Activated CD4-positive, CD25-positive, alpha-beta regulatory T cell treated with anti-CD3 and anti-CD28 coated beads, Interleukin-2, amount 50 U/mL, for 72 hours (primary cell): ENCODE measurements around the gene SLC16A10.
"Not testable (repeated sequence)": the region's sequence is repeated elsewhere in the genome, so short reads cannot be mapped to it uniquely, and the experiment has no call there.

ENCODE experiments used
- DNase-seq: peaks from one replicate; pipeline ENCODE4 v3.0.0; 2021

SLC16A10 gene

GRCh38 chr6:111221804-111222203 lies 134.5 kb downstream of the SLC16A10 start:
- DNase-seq = no peak

DNA sequence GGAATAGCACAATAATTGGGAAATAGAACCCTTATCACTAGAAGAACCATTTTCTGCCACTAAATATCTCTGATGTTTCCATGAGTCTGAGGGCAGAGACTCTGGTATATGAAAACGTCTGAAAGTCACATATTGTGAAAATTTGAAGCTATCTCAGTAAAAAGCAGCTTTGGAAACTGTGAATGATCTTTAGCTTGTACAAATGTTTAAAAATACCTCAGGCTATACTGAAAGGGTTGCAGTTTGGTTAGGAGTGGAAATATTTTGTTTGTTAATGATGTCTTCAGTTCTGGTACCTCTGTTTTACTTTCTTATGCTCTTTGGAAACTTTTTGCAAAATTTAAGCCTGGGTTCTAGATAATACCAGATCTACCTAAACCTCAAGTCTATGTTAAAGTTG lies 135.0 kb downstream of the SLC16A10 start:
- no peak for DNase-seq

GRCh38 chr6:111228094-111228493 lies 140.8 kb downstream of the SLC16A10 start:
- DNase-seq = no peak

GRCh38 chr6:111230351-111231089 lies 143.2 kb downstream of the SLC16A10 start:
- no peak for DNase-seq

DNA sequence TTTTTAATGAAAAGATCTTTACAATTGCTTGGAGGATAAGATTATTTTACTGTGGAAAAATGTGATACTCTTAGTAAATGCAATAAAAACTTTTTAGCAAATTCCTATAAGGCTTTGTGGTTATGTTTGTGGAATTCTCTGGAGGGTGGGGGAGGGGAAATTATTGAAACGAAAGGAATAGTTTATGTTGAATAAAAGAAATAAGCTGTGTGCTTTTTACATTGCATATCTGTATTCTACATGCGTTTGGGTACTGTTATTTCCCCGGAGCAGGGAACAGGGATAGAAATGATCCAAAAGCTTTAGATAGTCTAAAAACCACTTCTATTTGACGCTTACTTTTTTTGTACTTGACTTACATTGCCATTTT lies 143.8 kb downstream of the SLC16A10 start:
- no peak for DNase-seq

- DNase-seq = no peak
These were observed 150.5 kb downstream of the SLC16A10 start for GRCh38 chr6:111237852-111238251.

DNA sequence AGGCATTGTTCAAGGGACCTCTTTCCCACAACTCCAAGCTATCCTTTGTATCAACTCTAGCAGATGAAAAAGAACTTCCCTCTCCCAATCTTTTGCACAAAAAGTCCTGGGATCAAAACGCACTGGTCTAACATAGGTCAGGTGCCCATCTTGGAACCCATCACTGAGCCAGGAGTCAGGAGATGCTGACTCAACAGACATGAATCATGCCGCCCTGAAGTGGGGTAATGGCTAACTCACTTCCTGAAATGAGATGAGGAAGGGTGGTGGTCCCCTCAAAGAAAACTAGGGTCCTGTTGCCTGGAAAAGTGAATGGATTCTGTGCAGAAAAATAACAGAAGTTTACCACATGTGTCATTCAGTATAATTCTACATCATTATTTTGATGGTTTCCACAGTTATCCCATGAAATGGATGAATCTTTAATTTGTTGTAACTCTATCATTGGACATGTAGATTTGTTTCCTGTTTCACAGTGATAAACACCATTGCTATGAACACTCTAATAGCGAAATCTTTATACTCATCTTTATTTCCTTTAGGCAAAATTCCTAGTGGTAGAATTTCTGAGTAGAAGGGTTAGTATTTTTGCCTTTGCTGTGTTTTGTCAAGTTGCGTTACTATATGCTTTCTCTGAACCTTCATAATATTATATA lies 151.3 kb downstream of the SLC16A10 start:
- DNase-seq = no peak

- no peak for DNase-seq
These were observed 152.2 kb downstream of the SLC16A10 start for GRCh38 chr6:111239461-111239860.

DNA sequence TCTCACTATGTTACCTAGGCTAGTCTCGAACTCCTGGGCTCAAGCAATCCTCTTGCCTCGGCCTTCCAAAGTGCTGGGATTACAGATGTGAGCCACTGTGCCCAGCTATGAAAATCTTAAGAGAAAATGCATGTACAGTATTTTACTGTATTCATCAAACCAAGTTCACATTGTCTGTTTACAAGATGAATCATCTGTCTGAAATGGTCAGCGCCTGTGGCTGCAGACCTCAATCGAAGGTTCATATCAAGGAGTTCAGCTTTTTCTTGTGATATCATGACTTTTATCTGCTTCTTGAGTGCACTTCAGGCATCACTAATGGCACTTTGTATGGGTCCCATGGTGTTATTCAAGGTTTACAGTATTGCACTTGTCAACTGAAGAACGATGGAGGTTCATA lies 155.1 kb downstream of the SLC16A10 start:
- DNase-seq = no peak

DNA sequence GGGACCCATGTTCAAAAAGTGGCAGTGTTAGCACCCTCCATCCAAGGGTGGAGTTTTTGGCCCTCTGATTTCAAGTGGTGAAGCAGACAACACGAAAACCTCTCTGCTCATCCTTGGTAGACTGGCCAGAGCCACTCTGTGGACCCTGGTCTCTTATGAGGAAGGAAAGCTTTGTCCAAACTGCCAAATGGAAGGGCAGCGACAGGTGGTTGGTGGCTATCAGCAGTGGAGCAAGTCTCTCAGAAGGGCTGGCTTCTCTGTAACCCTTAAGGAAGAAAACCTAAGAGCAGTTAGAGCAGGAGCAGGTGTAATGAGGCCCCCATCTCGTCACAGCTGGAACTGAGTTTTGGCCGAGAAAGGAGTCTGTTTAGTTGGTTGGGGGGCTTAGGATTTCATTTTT lies 155.8 kb downstream of the SLC16A10 start:
- DNase-seq = no peak

DNA sequence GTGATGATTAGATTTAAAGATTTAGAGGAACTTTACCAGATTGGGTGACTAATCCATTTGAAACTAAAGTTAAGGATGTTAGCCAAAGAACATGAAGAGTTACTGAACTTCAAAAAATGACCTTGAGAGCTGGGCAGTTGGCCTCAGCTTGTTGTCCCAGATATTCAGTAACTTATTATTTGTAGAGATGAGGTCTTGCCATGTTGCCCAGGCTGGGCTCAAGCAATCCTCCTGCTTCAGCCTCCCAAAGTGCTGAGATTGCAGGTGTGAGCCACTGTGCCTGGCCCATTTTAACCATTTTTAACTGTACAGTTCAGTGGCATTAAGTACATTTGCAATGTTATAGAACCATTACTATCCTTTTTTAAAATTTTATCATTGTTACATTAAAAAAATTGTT lies 161.5 kb downstream of the SLC16A10 start:
- no peak for DNase-seq

GRCh38 chr6:111250791-111251354 lies 163.6 kb downstream of the SLC16A10 start:
- no peak for DNase-seq

DNA sequence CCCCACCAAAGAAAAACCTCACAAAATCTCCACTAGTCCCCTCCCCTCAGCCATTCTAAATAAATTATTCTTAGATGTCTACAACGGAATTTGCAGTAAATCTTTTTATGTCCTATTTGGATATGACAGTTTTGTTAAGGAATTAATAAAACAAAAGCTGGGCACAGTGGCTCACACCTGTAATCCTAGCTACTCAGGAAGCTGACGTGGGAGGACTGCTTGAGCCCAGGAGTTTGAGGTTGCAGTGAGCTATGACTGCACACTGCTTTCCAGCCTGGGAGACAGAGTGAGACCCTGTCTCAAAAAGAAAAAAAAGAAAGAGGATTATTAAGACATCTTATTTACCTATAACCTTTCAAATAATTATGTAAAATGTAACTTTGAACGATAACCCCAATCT lies 165.4 kb downstream of the SLC16A10 start:
- no peak for DNase-seq

GRCh38 chr6:111254004-111254778 lies 166.9 kb downstream of the SLC16A10 start:
- DNase-seq = no peak

DNA sequence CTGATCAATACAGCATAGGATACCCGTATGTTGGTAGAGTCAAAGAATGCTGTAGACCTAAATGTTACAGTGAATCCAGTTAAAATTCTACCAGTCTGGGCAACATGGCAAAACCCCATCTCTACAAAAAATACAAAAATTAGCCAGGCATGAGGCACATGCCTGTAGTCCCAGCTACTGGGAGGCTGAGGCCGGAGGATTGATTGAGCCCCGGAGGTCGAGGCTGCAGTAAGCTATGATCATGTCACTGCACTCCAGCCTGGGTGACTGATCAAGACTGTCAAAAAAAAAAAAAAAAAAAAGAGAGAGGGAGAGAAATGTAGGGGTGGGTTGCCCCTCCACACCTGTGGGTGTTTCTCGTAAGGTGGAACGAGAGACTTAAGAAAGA lies 167.5 kb downstream of the SLC16A10 start:
- DNase-seq = no peak

GRCh38 chr6:111255838-111256237 lies 168.5 kb downstream of the SLC16A10 start:
- not testable (repeated sequence) for DNase-seq

DNA sequence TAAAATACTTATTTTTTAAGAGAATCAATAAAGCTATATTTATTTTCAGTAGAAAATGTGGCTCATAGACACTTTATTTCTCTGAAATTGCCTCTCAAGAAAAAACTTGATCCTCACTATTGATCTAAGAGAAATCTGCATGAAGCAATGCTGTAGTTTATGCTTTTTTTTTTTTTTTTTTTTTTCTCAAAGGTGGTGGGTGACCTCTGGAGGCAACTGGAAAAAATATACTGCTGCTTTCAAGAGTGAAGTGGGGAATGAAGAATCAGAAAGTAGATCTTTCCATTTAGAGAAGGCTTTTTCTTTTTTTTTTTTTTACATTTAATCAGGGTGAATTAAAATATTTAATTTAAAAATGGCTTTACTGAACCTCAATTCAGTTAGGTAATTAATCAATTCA lies 169.3 kb downstream of the SLC16A10 start:
- no peak for DNase-seq

DNA sequence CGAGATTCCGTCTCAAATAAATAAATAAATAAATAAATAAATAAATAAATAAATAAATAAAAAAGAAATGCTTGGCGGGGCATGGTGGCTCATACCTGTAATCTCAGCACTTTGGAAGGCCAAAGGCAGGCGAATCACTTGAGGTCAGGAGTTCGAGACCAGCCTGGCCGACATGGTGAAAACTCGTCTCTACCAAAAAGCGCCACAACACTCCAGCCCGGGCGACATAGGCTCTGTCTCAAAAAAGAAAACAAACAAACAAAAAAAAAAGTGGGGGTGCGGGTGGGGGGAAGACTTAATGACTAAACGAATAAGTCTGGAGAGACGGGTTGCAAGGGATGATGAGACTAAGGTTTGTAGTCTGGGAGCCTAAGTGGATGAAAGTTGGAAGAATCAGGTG lies 170.7 kb downstream of the SLC16A10 start:
- no peak for DNase-seq

DNA sequence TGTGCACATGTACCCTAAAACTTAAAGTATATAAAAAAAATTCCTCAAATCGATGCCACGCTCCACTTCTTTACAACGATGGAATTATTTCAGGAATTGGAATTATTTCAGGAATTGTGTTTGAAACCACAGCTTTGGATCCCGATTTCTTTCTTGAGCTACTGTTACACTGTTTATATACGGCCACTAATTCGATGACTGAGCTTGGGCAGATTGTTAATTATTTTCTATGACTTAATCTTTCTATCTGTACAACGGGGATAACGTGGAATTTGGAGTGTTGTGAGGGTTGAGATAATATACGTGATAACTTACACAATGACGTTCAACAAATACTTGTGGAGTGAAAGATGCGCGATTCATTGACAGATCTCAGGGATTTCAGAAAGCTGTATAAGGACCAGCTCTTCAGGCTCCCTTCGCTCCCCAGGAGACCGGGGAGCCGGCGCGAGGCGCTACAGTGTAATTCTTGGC lies 171.3 kb downstream of the SLC16A10 start:
- no peak for DNase-seq

DNA sequence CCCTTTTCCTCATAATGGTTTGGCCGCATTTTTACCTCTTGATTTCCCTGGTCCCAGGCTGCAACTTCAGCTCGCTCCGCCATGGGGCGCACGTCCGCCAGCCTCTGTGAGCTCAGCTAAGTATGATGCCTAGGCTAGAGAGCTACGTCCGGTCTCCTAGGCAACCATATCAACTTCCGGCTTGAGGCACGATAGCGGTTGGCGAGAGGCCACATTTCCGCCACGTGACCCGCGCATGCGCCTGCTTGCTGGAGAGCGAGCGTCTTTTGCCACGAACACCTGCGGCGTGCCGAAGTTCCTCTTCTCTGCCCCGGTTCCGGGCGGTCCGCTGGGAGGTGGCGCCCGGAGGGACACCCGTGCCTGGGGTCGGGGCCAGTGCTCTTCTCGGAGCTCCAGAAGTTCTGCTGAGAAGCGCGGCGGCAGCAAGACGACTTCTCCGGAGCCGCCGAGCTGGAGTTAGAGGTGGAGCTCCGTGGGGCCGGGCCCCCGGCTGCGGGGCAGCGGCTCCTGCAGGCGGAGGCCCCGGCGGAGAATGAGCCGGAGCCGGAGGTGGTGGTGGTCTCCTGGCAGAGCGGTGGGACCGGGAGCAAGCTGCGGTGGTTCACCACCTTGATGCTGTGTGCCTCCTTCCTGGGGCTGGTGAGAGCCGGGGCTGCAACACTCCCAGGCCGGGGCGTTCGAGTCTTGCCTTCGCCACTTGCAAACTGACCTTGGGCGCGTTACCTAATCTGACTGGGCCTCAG lies 172.0 kb downstream of the SLC16A10 start:
- DNase-seq = peak; percentile 98

DNA sequence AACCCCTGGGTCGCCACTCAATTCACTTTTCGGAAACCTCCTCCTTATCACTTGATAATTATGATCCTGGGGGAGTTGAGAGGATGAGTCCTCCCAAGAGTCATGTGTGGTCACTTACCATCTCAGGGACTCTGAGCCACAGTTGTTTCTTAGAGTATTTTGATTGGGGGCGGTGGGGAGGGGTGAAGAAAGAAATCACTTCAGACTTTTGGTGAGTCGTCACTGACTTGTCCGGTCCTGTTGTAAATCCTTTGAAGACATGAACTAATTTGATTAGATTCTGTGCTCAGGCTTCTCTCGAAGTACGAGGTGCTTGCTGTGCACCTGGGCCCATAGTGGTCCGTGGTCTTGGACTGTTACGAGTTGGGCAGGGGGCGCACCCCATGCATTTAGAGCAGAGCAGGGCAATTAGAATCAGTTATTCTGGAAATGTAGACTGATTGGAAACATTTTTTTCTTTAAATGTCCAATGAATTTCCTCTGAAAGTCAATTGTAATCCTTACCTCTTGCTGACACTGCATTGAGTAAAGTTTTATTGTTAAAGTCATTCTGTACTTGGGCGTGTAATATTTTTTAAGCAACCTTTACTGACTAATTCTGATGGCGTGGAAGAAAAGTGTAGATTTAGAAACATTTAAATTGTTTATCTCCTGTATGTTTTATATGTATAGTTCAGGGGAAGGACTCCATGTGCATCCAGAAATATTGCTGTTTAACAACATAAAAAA lies 173.4 kb downstream of the SLC16A10 start:
- no peak for DNase-seq

DNA sequence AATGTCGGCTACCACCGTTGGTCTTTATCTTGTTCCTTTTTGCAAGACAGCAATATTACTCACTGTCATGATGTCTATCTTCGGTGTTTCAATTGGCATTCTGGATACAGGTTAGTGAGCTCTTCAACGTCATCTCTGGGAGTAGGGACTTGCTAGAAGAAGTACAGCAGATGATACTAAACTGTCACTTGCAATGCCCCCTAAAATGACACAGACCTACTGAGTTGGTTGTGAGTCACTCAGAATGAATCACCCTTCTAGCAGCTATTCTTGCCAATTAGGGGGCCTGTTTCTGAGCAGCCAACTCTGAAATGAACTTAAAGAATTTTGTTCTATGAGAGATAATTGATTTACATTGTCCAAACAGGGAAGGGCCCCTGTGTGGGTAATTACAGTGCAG lies 176.5 kb downstream of the SLC16A10 start:
- no peak for DNase-seq
